DMS153 treated with DMSO at 0.1 percent for 48 hours (cell line): ENCODE measurements around the gene RSPH1.

ENCODE experiments used
- DNase-seq: peaks from one replicate; lab custom pipeline; 2025; ENCODE audit not compliant: unreplicated experiment; lab: John Stamatoyannopoulos, UW

The RSPH1 gene

GRCh38 chr21:42467140-42467983 is 28.7 kb downstream of the RSPH1 start:
- DNase-seq = peak; percentile 28

GRCh38 chr21:42466700-42467099 is 29.3 kb downstream of the RSPH1 start:
- no peak for DNase-seq

- no peak for DNase-seq
These were observed 30.3 kb downstream of the RSPH1 start for GRCh38 chr21:42465803-42466127.

- no peak for DNase-seq
These were observed 30.8 kb downstream of the RSPH1 start for GRCh38 chr21:42465008-42465802.

GRCh38 chr21:42463861-42464515 is 32.0 kb downstream of the RSPH1 start:
- DNase-seq = peak; percentile 86

- peak; percentile 90 for DNase-seq
These were observed 33.8 kb downstream of the RSPH1 start for GRCh38 chr21:42461881-42462877.

GRCh38 chr21:42461185-42461520 is 34.9 kb downstream of the RSPH1 start:
- no peak for DNase-seq

- DNase-seq = peak; percentile 75
These were observed 35.4 kb downstream of the RSPH1 start for GRCh38 chr21:42460391-42461184.

- no peak for DNase-seq
These were observed 36.3 kb downstream of the RSPH1 start for GRCh38 chr21:42459546-42460215.

- DNase-seq = no peak
These were observed 37.0 kb downstream of the RSPH1 start for GRCh38 chr21:42459082-42459460.

GRCh38 chr21:42456457-42456856 is 39.6 kb downstream of the RSPH1 start:
- DNase-seq = no peak

GRCh38 chr21:42455754-42456440 is 40.1 kb downstream of the RSPH1 start:
- no peak for DNase-seq

GRCh38 chr21:42455196-42455595 is 40.8 kb downstream of the RSPH1 start:
- no peak for DNase-seq

- no peak for DNase-seq
These were observed 41.2 kb downstream of the RSPH1 start for GRCh38 chr21:42454786-42455185.

- no peak for DNase-seq
These were observed 41.9 kb downstream of the RSPH1 start for GRCh38 chr21:42453986-42454570.

- DNase-seq = no peak
These were observed 42.6 kb downstream of the RSPH1 start for GRCh38 chr21:42453224-42453985.

- DNase-seq = no peak
These were observed 43.4 kb downstream of the RSPH1 start for GRCh38 chr21:42452401-42453223.
